MCF 10A (cell line): ENCODE results near the gene DGCR8. TPM values are rescaled to one million over a fixed set of nuclear protein-coding genes. Genes with fewer than 3 reads are reported as not detected.

Source experiments
- BruUV-seq: library from RNA; stranded (reverse); fragments of 400-500 nt; replicated peaks from 2 replicates; lab custom pipeline; 2021; lab: Mats Ljungman, UMichigan
- CTCF ChIA-PET: fragments of 300-600 bp; sonication (Branson Sonifier 250); formaldehyde crosslinking; extraction: SDS; loops from one replicate; lab custom pipeline; 2021; ENCODE audit warnings: antibody characterized with exemption, inconsistent platforms; lab: Yijun Ruan, JAX
- POLR2A ChIA-PET: fragments of 300-600, 350-650 bp; sonication (Branson Sonifier 250); formaldehyde crosslinking; extraction: SDS; loops from one replicate; lab custom pipeline; 2020; ENCODE audit warnings: antibody characterized with exemption, inconsistent platforms; lab: Yijun Ruan, JAX
- DNase-seq: peaks from one replicate; pipeline ENCODE4 v3.0.0-alpha.2; 2018; ENCODE audit not compliant: unreplicated experiment
- H3K27ac Mint-ChIP-seq: one replicate; pipeline ENCODE4 v1.8.0; 2022; ENCODE audit warnings: mild to moderate bottlenecking, low read depth, mixed read lengths; ENCODE audit not compliant: unreplicated experiment
- H3K27me3 Mint-ChIP-seq: one replicate; pipeline ENCODE4 v1.8.0; 2022; ENCODE audit warnings: mixed read lengths; ENCODE audit not compliant: insufficient read depth, unreplicated experiment
- H3K36me3 Mint-ChIP-seq: one replicate; pipeline ENCODE4 v1.8.0; 2022; ENCODE audit warnings: mild to moderate bottlenecking, moderate library complexity, mixed read lengths; ENCODE audit not compliant: insufficient read depth, unreplicated experiment
- H3K4me1 Mint-ChIP-seq: one replicate; pipeline ENCODE4 v1.8.0; 2022; ENCODE audit warnings: mixed read lengths; ENCODE audit not compliant: insufficient read depth, unreplicated experiment
- H3K4me3 Mint-ChIP-seq: one replicate; pipeline ENCODE4 v1.8.0; 2022; ENCODE audit warnings: mild to moderate bottlenecking, moderate library complexity, mixed read lengths; ENCODE audit not compliant: unreplicated experiment
- H3K9me3 Mint-ChIP-seq: one replicate; pipeline ENCODE4 v1.8.0; 2022; ENCODE audit warnings: mixed read lengths; ENCODE audit not compliant: unreplicated experiment
- CTCF ChIP-seq: fragments of 200-600 bp; IDR thresholded peaks from one replicate; pipeline ENCODE4 v1.8.0; 2022; ENCODE audit warnings: antibody characterized with exemption, mild to moderate bottlenecking; ENCODE audit not compliant: unreplicated experiment
- intact Hi-C: fragments of 100-400 bp; cut with micrococcal nuclease; formaldehyde crosslinking; loops from 2 replicates; pipeline ENCODE4 v1.14.1; 2022
- total RNA-seq: library from RNA; stranded (reverse); gene quantifications from 2 replicates; pipeline ENCODE4 v1.2.3, GENCODE V29; 2022

DGCR8 gene
- total RNA-seq, 1 experiment from 2014 or later: 40.8 TPM

DNA sequence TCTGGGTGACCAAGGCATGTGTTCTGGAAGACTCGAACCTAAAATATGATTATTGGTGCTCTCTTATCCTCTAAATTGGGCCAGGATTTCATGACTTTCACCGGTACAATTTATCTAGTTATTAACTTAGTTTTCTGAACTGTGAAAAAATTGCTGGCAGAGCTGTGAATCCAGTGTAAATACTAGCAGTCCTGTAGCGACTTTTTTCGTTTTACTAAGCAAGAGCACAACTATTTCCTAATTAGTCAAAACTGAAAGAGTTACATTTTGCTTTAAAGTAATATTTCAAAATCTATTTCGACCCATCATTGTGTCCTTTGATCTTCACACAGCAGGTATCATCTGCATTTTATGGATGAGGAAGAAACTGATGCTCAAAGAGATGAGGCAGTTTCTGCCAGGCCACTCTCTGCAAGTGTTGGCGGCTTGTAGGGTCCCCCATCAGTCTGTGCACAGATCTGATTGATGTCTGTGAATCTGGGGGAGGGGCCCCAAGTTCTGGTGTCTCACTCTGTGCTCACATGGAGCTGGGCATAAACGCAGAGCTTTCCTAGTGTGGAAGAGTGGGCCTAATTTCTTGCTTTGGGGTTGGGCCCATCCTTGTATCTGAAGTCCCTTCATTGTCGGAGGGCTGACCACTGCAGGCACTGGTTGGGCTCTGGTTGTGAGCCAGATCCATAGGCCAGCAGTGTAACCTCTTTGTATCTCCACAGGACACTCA, 38.4 kb downstream of the DGCR8 start:
- POLR2A ChIA-PET: interaction anchor here (0.6 to 3.8 kb wide), 9 partner anchors 8 to 787 kb away, joined by 3 to 17 read pairs (median 4); partner anchors contain the start of gene DGCR6L
- Mint-ChIP-seq H3K27ac (no peak overlapping the region), H3K4me1 (peaks cover 9% of the 10 kb centered on the region), H3K4me3 (peak overlapping the region; percentile 85), H3K36me3 (peaks cover 53% of the 10 kb centered on the region), H3K9me3 (no peaks in the 10 kb centered on the region), H3K27me3 (no peaks in the 10 kb centered on the region)
- TSS peak; percentile 51 for BruUV-seq
- no peak for DNase-seq
- CTCF ChIA-PET: interaction anchor here (0.7 to 1.3 kb wide), 2 partner anchors 10 to 167 kb away, joined by 4 to 5 read pairs; no protein-coding TSS in a partner anchor
- no peak for TF ChIP-seq CTCF
- intact Hi-C loops: loop anchor here (10.0 kb wide), 1 partner anchor 144 kb away; no protein-coding TSS in a partner anchor

DNA sequence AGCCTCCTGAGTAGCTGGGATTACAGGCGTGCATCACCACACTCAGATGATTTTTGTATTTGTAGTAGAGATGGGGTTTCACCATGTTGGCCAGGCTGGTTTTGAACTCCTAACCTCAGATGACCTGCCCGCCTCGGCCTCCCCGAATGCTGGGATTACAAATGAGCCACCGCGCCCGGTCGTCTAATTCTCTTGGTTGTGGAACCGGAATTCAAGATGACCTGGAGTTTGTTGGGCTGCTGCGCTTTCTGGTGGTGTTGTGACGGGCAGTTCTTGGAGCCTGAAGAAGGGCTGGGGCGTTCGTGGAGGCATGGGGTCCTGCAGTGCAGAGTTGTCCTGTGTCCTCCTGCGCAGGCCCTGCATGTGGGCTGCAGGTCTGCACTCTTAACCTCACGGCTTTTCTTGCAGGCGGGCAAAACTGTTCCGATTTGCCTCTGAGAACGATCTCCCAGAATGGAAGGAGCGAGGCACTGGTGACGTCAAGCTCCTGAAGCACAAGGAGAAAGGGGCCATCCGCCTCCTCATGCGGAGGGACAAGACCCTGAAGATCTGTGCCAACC, 41.9 kb downstream of the DGCR8 start:
- H3K27me3 Mint-ChIP-seq: no peaks in the 10 kb centered on the region
- no peaks in the 10 kb centered on the region for H3K9me3 Mint-ChIP-seq
- POLR2A ChIA-PET: no interaction called here
- H3K4me3 Mint-ChIP-seq: no peak overlapping the region
- no peak overlapping the region for H3K27ac Mint-ChIP-seq
- H3K36me3 Mint-ChIP-seq: peaks cover 61% of the 10 kb centered on the region
- intact Hi-C loops: no loop called here
- no peak for TF ChIP-seq CTCF
- peaks cover 4% of the 10 kb centered on the region for H3K4me1 Mint-ChIP-seq
- CTCF ChIA-PET: interaction anchor here (0.6 kb wide), 1 partner anchor 148 kb away, joined by 4 read pairs; no protein-coding TSS in a partner anchor
- DNase-seq: no peak
- no TSS peak for BruUV-seq

- intact Hi-C loops: no loop called here
- ChIA-PET CTCF (no interaction called here), POLR2A (no interaction called here)
- no peak overlapping the region for H3K27ac Mint-ChIP-seq
- no peaks in the 10 kb centered on the region for H3K9me3 Mint-ChIP-seq
- DNase-seq: no peak
- peaks cover 4% of the 10 kb centered on the region for H3K4me1 Mint-ChIP-seq
- H3K36me3 Mint-ChIP-seq: peaks cover 70% of the 10 kb centered on the region
- BruUV-seq: no TSS peak
- H3K27me3 Mint-ChIP-seq: no peaks in the 10 kb centered on the region
- H3K4me3 Mint-ChIP-seq: no peak overlapping the region
- no peak for TF ChIP-seq CTCF
These were observed 43.5 kb downstream of the DGCR8 start for GRCh38 chr22:20123366-20124082.
